ENCODE measurements around the gene SMNDC1.
"Not testable (repeated sequence)": the region's sequence is repeated elsewhere in the genome, so short reads cannot be mapped to it uniquely, and the experiment has no call there.

Gene SMNDC1

GRCh38 chr10:110304780-110305421, at the start of gene SMNDC1:
SMNDC1 (minus strand) TSS chr10:110304920; CDS start chr10:110303587, 1,333 bp downstream.
- peak; percentile 100 for DNase-seq

GRCh38 chr10:110354322-110354766, 49.6 kb upstream of the SMNDC1 start:
- DNase-seq = peak; percentile 90

GRCh38 chr10:110353244-110354119, 48.8 kb upstream of the SMNDC1 start:
- DNase-seq = peak; percentile 35

GRCh38 chr10:110352930-110353243, 48.2 kb upstream of the SMNDC1 start:
- DNase-seq = no peak

- DNase-seq = no peak
Observed at GRCh38 chr10:110350812-110351211, 46.1 kb upstream of the SMNDC1 start.

- no peak for DNase-seq
Observed at GRCh38 chr10:110349831-110350230, 45.1 kb upstream of the SMNDC1 start.

- DNase-seq = no peak
Observed at GRCh38 chr10:110349386-110349785, 44.7 kb upstream of the SMNDC1 start.

- no peak for DNase-seq
Observed at GRCh38 chr10:110348336-110348735, 43.6 kb upstream of the SMNDC1 start.

GRCh38 chr10:110346914-110347313, 42.2 kb upstream of the SMNDC1 start:
- no peak for DNase-seq

- no peak for DNase-seq
Observed at GRCh38 chr10:110345286-110345685, 40.6 kb upstream of the SMNDC1 start.

- peak; percentile 28 for DNase-seq
Observed at GRCh38 chr10:110344622-110345021, 39.9 kb upstream of the SMNDC1 start.

GRCh38 chr10:110343947-110344346, 39.2 kb upstream of the SMNDC1 start:
- DNase-seq = no peak

- no peak for DNase-seq
Observed at GRCh38 chr10:110340816-110341215, 36.1 kb upstream of the SMNDC1 start.

- no peak for DNase-seq
Observed at GRCh38 chr10:110340122-110340521, 35.4 kb upstream of the SMNDC1 start.

GRCh38 chr10:110337906-110338305, 33.2 kb upstream of the SMNDC1 start:
- no peak for DNase-seq

- no peak for DNase-seq
Observed at GRCh38 chr10:110337401-110337800, 32.7 kb upstream of the SMNDC1 start.

- no peak for DNase-seq
Observed at GRCh38 chr10:110336111-110336721, 31.5 kb upstream of the SMNDC1 start.

- DNase-seq = no peak
Observed at GRCh38 chr10:110335314-110336064, 30.8 kb upstream of the SMNDC1 start.

- no peak for DNase-seq
Observed at GRCh38 chr10:110334061-110334656, 29.4 kb upstream of the SMNDC1 start.

- DNase-seq = not testable (repeated sequence)
Observed at GRCh38 chr10:110331226-110331795, 26.6 kb upstream of the SMNDC1 start.

- DNase-seq = no peak
Observed at GRCh38 chr10:110330675-110331074, 26.0 kb upstream of the SMNDC1 start.

GRCh38 chr10:110327262-110327914, 22.7 kb upstream of the SMNDC1 start:
- no peak for DNase-seq
